NCI-H524 treated with DMSO at 0.1 percent for 48 hours (cell line): ENCODE measurements around the gene C13orf46.
"Not testable (repeated sequence)": the region's sequence is repeated elsewhere in the genome, so short reads cannot be mapped to it uniquely, and the experiment has no call there.

Source experiments
- DNase-seq: peaks from one replicate; lab custom pipeline; 2025; lab: John Stamatoyannopoulos, UW

The C13orf46 gene

GRCh38 chr13:113991676-113992179, 17.9 kb upstream of the C13orf46 start:
- DNase-seq, result no peak

- DNase-seq, result no peak
Measured at GRCh38 chr13:113991191-113991669, 17.4 kb upstream of the C13orf46 start.

GRCh38 chr13:113990321-113990837, 16.5 kb upstream of the C13orf46 start:
- no peak for DNase-seq

GRCh38 chr13:113989585-113990300, 15.9 kb upstream of the C13orf46 start:
- no peak for DNase-seq

- not testable (repeated sequence) for DNase-seq
Measured at GRCh38 chr13:113988859-113989258, 15.0 kb upstream of the C13orf46 start.

GRCh38 chr13:113982296-113982661, 8.4 kb upstream of the C13orf46 start:
- no peak for DNase-seq

- no peak for DNase-seq
Measured at GRCh38 chr13:113981611-113982295, 7.9 kb upstream of the C13orf46 start.

GRCh38 chr13:113981194-113981605, 7.3 kb upstream of the C13orf46 start:
- no peak for DNase-seq

GRCh38 chr13:113980489-113981064, 6.7 kb upstream of the C13orf46 start:
- no peak for DNase-seq

GRCh38 chr13:113979791-113980471, 6.1 kb upstream of the C13orf46 start:
- no peak for DNase-seq

GRCh38 chr13:113978741-113979481, 5.0 kb upstream of the C13orf46 start:
- no peak for DNase-seq

- no peak for DNase-seq
Measured at GRCh38 chr13:113977976-113978375, 4.1 kb upstream of the C13orf46 start.

- DNase-seq, result no peak
Measured at GRCh38 chr13:113976711-113977684, 3.1 kb upstream of the C13orf46 start.

- no peak for DNase-seq
Measured at GRCh38 chr13:113975416-113975815, 1.5 kb upstream of the C13orf46 start.

- no peak for DNase-seq
Measured at GRCh38 chr13:113974304-113975281, 717 bp upstream of the C13orf46 start.

GRCh38 chr13:113972451-113973217, 1.2 kb downstream of the C13orf46 start:
- DNase-seq, result no peak

GRCh38 chr13:113971471-113972231, 2.2 kb downstream of the C13orf46 start:
- no peak for DNase-seq
